ENCODE measurements around the gene ARL14.
A peak's percentile ranks its signal among the peaks of the same experiment; 100 is the strongest.

ARL14 gene

GRCh38 chr3:160676547-160677303 is at the start of gene ARL14:
ARL14 (plus strand) TSS chr3:160677160; CDS start chr3:160677347, 187 bp downstream.
- peak; percentile 94 for DNase-seq (ENCODE audit: low spot score)
- POLR2A ChIA-PET (ENCODE audit: low non-redundant PET): no interaction called here
- TF ChIP-seq CTCF (conservative IDR thresholded peaks at IDR 0.05; ENCODE audit: low read depth): no peak
- H3K27ac ChIP-seq: no peak within 1 kb of the TSS
- CTCF ChIA-PET: interaction anchor here (0.6 kb wide), 1 partner anchor 1330 kb away, joined by 4 read pairs; no protein-coding TSS in a partner anchor

- DNase-seq (ENCODE audit: low spot score): no peak
- POLR2A ChIA-PET (ENCODE audit: low non-redundant PET): no interaction called here
- CTCF ChIA-PET: no interaction called here
- no peak overlapping the region for H3K27ac ChIP-seq
- no peak for TF ChIP-seq CTCF (conservative IDR thresholded peaks at IDR 0.05; ENCODE audit: low read depth)
Measured at GRCh38 chr3:160629491-160629890, 47.5 kb upstream of the ARL14 start.

GRCh38 chr3:160633361-160634083 is 43.4 kb upstream of the ARL14 start:
- H3K27ac ChIP-seq: no peak overlapping the region
- TF ChIP-seq CTCF (conservative IDR thresholded peaks at IDR 0.05; ENCODE audit: low read depth): no peak
- POLR2A ChIA-PET (ENCODE audit: low non-redundant PET): no interaction called here
- no peak for DNase-seq (ENCODE audit: low spot score)
- CTCF ChIA-PET: no interaction called here

- DNase-seq (ENCODE audit: low spot score): no peak
- ChIA-PET CTCF (no interaction called here), POLR2A (ENCODE audit: low non-redundant PET) (no interaction called here)
- no peak overlapping the region for H3K27ac ChIP-seq
- no peak for TF ChIP-seq CTCF (conservative IDR thresholded peaks at IDR 0.05; ENCODE audit: low read depth)
Measured at GRCh38 chr3:160635213-160635612, 41.7 kb upstream of the ARL14 start.

GRCh38 chr3:160637086-160637485 is 39.9 kb upstream of the ARL14 start:
- no peak overlapping the region for H3K27ac ChIP-seq
- ChIA-PET POLR2A (ENCODE audit: low non-redundant PET) (no interaction called here), CTCF (interaction anchor here (0.7 kb wide), 2 partner anchors 50 to 68 kb away, joined by 3 read pairs; no protein-coding TSS in a partner anchor)
- no peak for TF ChIP-seq CTCF (conservative IDR thresholded peaks at IDR 0.05; ENCODE audit: low read depth)
- DNase-seq (ENCODE audit: low spot score): no peak

GRCh38 chr3:160638184-160638583 is 38.8 kb upstream of the ARL14 start:
- DNase-seq (ENCODE audit: low spot score): no peak
- no peak overlapping the region for H3K27ac ChIP-seq
- ChIA-PET POLR2A (ENCODE audit: low non-redundant PET) (no interaction called here), CTCF (no interaction called here)
- no peak for TF ChIP-seq CTCF (conservative IDR thresholded peaks at IDR 0.05; ENCODE audit: low read depth)

All from RWPE1 (cell line).